OCI-LY3 (cell line): ENCODE measurements around the gene RPL10A.
"Not testable (repeated sequence)": the region's sequence is repeated elsewhere in the genome, so short reads cannot be mapped to it uniquely, and the experiment has no call there.

Experiments used
- H2AFZ ChIP-seq: fragments of 200-600, 300-600 bp; shearing (Covaris generic); 2 replicates; pipeline ENCODE4 v1.6.0; 2014; ENCODE audit warnings: antibody characterized with exemption, low read depth, low read length
- H3K27ac ChIP-seq: fragments of 200-600, 300-600 bp; sonication (generic); 2 replicates; pipeline ENCODE4 v1.5.1; 2014; ENCODE audit warnings: mild to moderate bottlenecking, low read length, moderate library complexity, mixed read lengths
- H3K27me3 ChIP-seq: fragments of 200-600, 300-600 bp; sonication (generic); 2 replicates; pipeline ENCODE4 v1.6.1; 2014; ENCODE audit warnings: low read depth, low read length, mixed read lengths
- H3K36me3 ChIP-seq: fragments of 200-600, 300-600 bp; sonication (generic); replicated peaks from 2 replicates; pipeline ENCODE3; 2014; ENCODE audit warnings: low read depth, low read length, mixed read lengths
- H3K4me1 ChIP-seq: fragments of 300-600, 200-600 bp; sonication (generic); 2 replicates; pipeline ENCODE4 v1.6.1; 2014; ENCODE audit warnings: low read length, mixed read lengths
- H3K4me2 ChIP-seq: fragments of 200-600, 300-600 bp; sonication (generic); 2 replicates; pipeline ENCODE4 v1.6.1; 2014; ENCODE audit warnings: low read length, mixed read lengths
- H3K4me3 ChIP-seq: fragments of 300-600, 200-600 bp; sonication (generic); 2 replicates; pipeline ENCODE4 v1.5.1; 2014; ENCODE audit warnings: antibody characterized with exemption, mild to moderate bottlenecking, low read length, moderate library complexity
- H3K79me2 ChIP-seq: fragments of 300-600, 200-600 bp; shearing (Covaris generic); 2 replicates; pipeline ENCODE4 v1.6.1; 2014; ENCODE audit warnings: mild to moderate bottlenecking, low read length, mixed read lengths
- H3K9ac ChIP-seq: fragments of 300-600, 200-600 bp; shearing (Covaris generic); 2 replicates; pipeline ENCODE4 v1.6.0; 2014; ENCODE audit warnings: mild to moderate bottlenecking, low read length, moderate library complexity
- H3K9me3 ChIP-seq: fragments of 200-600, 300-600 bp; shearing (Covaris generic); 2 replicates; pipeline ENCODE4 v1.6.1; 2014; ENCODE audit warnings: low read length, mixed read lengths; ENCODE audit not compliant: insufficient read depth
- H4K20me1 ChIP-seq: fragments of 200-600, 300-600 bp; sonication (generic); 2 replicates; pipeline ENCODE4 v1.6.1; 2016; ENCODE audit warnings: low read length, mixed read lengths; ENCODE audit not compliant: insufficient read depth
- CTCF ChIP-seq: fragments of 200-600, 300-600 bp; sonication (generic); IDR thresholded peaks from 2 replicates; pipeline ENCODE4 v1.5.1; 2014; ENCODE audit warnings: antibody characterized with exemption, low read length, low read depth
- EZH2phosphoT487 ChIP-seq: fragments of 200-600 bp; shearing (Covaris generic); IDR thresholded peaks from 2 replicates; pipeline ENCODE4 v1.6.1; 2018; ENCODE audit warnings: antibody characterized with exemption, mixed run types, low read depth

Gene RPL10A

GRCh38 chr6:35516712-35517111, 48.5 kb downstream of the RPL10A start:
- no peak for TF ChIP-seq CTCF
- no peak for TF ChIP-seq EZH2phosphoT487
- Histone ChIP-seq H4K20me1 (no peaks in the 10 kb centered on the region), H2AFZ (no peak overlapping the region), H3K4me1 (no peaks in the 10 kb centered on the region), H3K27ac (no peak overlapping the region), H3K27me3 (no peaks in the 10 kb centered on the region), H3K4me3 (no peak overlapping the region), H3K4me2 (no peak overlapping the region), H3K9me3 (no peaks in the 10 kb centered on the region), H3K79me2 (no peaks in the 10 kb centered on the region), H3K36me3 (no peaks in the 10 kb centered on the region), H3K9ac (no peak overlapping the region)

GRCh38 chr6:35517978-35518377, 49.8 kb downstream of the RPL10A start:
- H3K9me3 ChIP-seq, result not testable (repeated sequence)

GRCh38 chr6:35518566-35519312, 50.5 kb downstream of the RPL10A start:
- H3K27me3 ChIP-seq, result no peaks in the 10 kb centered on the region
- H4K20me1 ChIP-seq, result no peaks in the 10 kb centered on the region
- H3K36me3 ChIP-seq, result no peaks in the 10 kb centered on the region
- H3K4me2 ChIP-seq, result no peak overlapping the region
- TF ChIP-seq CTCF (no peak), EZH2phosphoT487 (no peak)
- H3K9me3 ChIP-seq, result no peaks in the 10 kb centered on the region
- H3K27ac ChIP-seq, result no peak overlapping the region
- peaks cover 9% of the 10 kb centered on the region for H3K4me1 ChIP-seq
- H2AFZ ChIP-seq, result no peak overlapping the region
- H3K4me3 ChIP-seq, result no peak overlapping the region
- H3K79me2 ChIP-seq, result no peaks in the 10 kb centered on the region
- no peak overlapping the region for H3K9ac ChIP-seq

More at GRCh38 chr6:35517978-35518377, 49.8 kb downstream of the RPL10A start:
- H2AFZ ChIP-seq, H4K20me1 ChIP-seq, H3K9ac ChIP-seq, H3K36me3 ChIP-seq, H3K4me3 ChIP-seq, H3K4me1 ChIP-seq, H3K27me3 ChIP-seq, H3K4me2 ChIP-seq, H3K27ac ChIP-seq, H3K79me2 ChIP-seq: not testable (repeated sequence)

- no peak overlapping the region for H3K27ac ChIP-seq
- H2AFZ ChIP-seq, result no peak overlapping the region
- no peak for TF ChIP-seq EZH2phosphoT487
- no peak for TF ChIP-seq CTCF
- no peaks in the 10 kb centered on the region for H4K20me1 ChIP-seq
- H3K79me2 ChIP-seq, result no peaks in the 10 kb centered on the region
- no peak overlapping the region for H3K4me3 ChIP-seq
- H3K9me3 ChIP-seq, result no peaks in the 10 kb centered on the region
- no peaks in the 10 kb centered on the region for H3K36me3 ChIP-seq
- no peaks in the 10 kb centered on the region for H3K27me3 ChIP-seq
- H3K4me2 ChIP-seq, result no peak overlapping the region
- H3K4me1 ChIP-seq, result peaks cover 9% of the 10 kb centered on the region
- no peak overlapping the region for H3K9ac ChIP-seq
Observed at GRCh38 chr6:35519313-35520015, 51.3 kb downstream of the RPL10A start.
